Inflammatory macrophage treated with lipopolysaccharide for 4 hours (primary cell): ENCODE results near the gene ARID1B.
"Not testable (repeated sequence)": the region's sequence is repeated elsewhere in the genome, so short reads cannot be mapped to it uniquely, and the experiment has no call there.

Experiments
- DNase-seq: peaks from one replicate; pipeline ENCODE4 v3.0.0-alpha.2; 2020

The ARID1B gene

GRCh38 chr6:157033428-157034140 is 256.4 kb downstream of the ARID1B start:
- peak; percentile 39 for DNase-seq

- peak; percentile 39 for DNase-seq
Measured at GRCh38 chr6:157034436-157035230, 257.5 kb downstream of the ARID1B start.

GRCh38 chr6:157035546-157035945 is 258.4 kb downstream of the ARID1B start:
- no peak for DNase-seq

GRCh38 chr6:157036245-157036711 is 259.1 kb downstream of the ARID1B start:
- peak; percentile 73 for DNase-seq

- no peak for DNase-seq
Measured at GRCh38 chr6:157037165-157037564, 260.0 kb downstream of the ARID1B start.

- DNase-seq, result no peak
Measured at GRCh38 chr6:157038610-157039009, 261.4 kb downstream of the ARID1B start.

GRCh38 chr6:157039639-157040038 is 262.5 kb downstream of the ARID1B start:
- not testable (repeated sequence) for DNase-seq

- DNase-seq, result no peak
Measured at GRCh38 chr6:157040191-157040590, 263.0 kb downstream of the ARID1B start.

GRCh38 chr6:157045831-157046454 is 268.8 kb downstream of the ARID1B start:
- DNase-seq, result peak; percentile 20

- no peak for DNase-seq
Measured at GRCh38 chr6:157046776-157047175, 269.6 kb downstream of the ARID1B start.

GRCh38 chr6:157047328-157047727 is 270.1 kb downstream of the ARID1B start:
- no peak for DNase-seq

- no peak for DNase-seq
Measured at GRCh38 chr6:157047951-157048350, 270.8 kb downstream of the ARID1B start.

- DNase-seq, result peak; percentile 83
Measured at GRCh38 chr6:157049133-157049532, 272.0 kb downstream of the ARID1B start.

GRCh38 chr6:157050537-157051265 is 273.5 kb downstream of the ARID1B start:
- no peak for DNase-seq

GRCh38 chr6:157054531-157054979 is 277.4 kb downstream of the ARID1B start:
- DNase-seq, result peak; percentile 25

GRCh38 chr6:157055863-157056262 is 278.7 kb downstream of the ARID1B start:
- no peak for DNase-seq

- DNase-seq, result no peak
Measured at GRCh38 chr6:157056275-157056674, 279.1 kb downstream of the ARID1B start.

GRCh38 chr6:157058574-157058973 is 281.4 kb downstream of the ARID1B start:
- no peak for DNase-seq

- DNase-seq, result no peak
Measured at GRCh38 chr6:157059781-157060180, 282.6 kb downstream of the ARID1B start.

- no peak for DNase-seq
Measured at GRCh38 chr6:157060440-157060952, 283.3 kb downstream of the ARID1B start.

GRCh38 chr6:157061770-157062594 is 284.8 kb downstream of the ARID1B start:
- DNase-seq, result no peak
